ENCODE measurements around the gene HOXA9. TPM values are rescaled to one million over a fixed set of nuclear protein-coding genes. Genes with fewer than 3 reads are reported as not detected.

The HOXA9 gene
- total and polyA plus RNA-seq, 3 donors from 2014 or later, result 0.25 to 1.0 (median 0.39) TPM

DNA sequence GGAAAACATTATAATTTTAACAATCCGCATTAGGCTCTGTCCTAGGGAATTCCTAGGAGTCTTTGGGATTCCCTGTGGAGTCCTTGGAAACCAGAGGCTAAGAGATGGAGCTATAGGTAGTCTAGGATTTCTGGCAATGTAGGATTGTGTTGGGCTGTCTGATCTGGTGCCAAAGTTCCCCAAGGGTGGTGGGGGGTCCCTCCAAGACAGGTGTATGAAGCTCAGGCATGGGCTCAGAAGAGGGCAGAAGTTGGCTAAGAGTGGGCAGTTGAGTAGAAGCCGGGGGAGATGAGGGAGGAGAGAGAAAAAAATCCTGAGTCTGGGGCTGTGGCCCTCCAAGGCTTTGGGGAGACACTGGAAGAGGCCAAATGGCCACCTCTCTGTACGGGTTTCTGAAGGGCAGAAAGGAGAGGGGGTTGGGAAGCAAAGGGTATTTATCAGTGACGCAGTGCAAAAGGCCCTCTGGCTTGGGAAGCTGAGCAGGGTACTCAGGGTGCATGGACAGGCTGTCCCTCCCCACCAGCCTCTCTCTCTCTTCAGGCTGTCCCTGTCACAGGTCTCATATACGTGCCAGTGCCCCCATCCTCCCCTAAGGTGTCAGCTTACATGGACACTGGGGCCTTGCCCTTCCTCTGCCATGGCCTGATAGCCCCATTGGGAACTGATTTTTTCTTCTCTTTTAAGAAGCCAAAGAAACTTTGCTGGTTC is 18.7 kb downstream of the HOXA9 start:
- H3K4me3 ChIP-seq, result no peak overlapping the region

GRCh38 chr7:27145914-27146412 is 19.4 kb downstream of the HOXA9 start:
- TF ChIP-seq POLR2A (IDR thresholded peaks at IDR 0.05), result no peak
- TF ChIP-seq, protein P1, sequence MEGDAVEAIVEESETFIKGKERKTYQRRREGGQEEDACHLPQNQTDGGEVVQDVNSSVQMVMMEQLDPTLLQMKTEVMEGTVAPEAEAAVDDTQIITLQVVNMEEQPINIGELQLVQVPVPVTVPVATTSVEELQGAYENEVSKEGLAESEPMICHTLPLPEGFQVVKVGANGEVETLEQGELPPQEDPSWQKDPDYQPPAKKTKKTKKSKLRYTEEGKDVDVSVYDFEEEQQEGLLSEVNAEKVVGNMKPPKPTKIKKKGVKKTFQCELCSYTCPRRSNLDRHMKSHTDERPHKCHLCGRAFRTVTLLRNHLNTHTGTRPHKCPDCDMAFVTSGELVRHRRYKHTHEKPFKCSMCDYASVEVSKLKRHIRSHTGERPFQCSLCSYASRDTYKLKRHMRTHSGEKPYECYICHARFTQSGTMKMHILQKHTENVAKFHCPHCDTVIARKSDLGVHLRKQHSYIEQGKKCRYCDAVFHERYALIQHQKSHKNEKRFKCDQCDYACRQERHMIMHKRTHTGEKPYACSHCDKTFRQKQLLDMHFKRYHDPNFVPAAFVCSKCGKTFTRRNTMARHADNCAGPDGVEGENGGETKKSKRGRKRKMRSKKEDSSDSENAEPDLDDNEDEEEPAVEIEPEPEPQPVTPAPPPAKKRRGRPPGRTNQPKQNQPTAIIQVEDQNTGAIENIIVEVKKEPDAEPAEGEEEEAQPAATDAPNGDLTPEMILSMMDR (IDR thresholded peaks at IDR 0.05), result no peak
- 49 to 66% methylated on average over 11 of the region's 11 CpGs for WGBS, 2 donors
- Histone ChIP-seq H3K4me1 (peaks cover 4% of the 10 kb centered on the region), H3K4me3 (no peak overlapping the region), H3K36me3 (ENCODE audit: low read depth, missing control alignments) (no peaks in the 10 kb centered on the region), H3K27me3 (no peaks in the 10 kb centered on the region), H3K27ac (no peak overlapping the region), H3K9me3 (no peaks in the 10 kb centered on the region)
- DNase-seq, result no peak
- intact Hi-C loops (cut with DNase I; ENCODE audit: low total_unique reads), result no loop called here

More for the DNA sequence above, 18.7 kb downstream of the HOXA9 start:
- Histone ChIP-seq H3K9me3 (no peaks in the 10 kb centered on the region), H3K27ac (no peak overlapping the region), H3K27me3 (no peaks in the 10 kb centered on the region), H3K4me1 (peaks cover 4% of the 10 kb centered on the region), H3K36me3 (ENCODE audit: low read depth, missing control alignments) (no peaks in the 10 kb centered on the region)
- WGBS, 2 donors, result 56 to 58% methylated on average over 4 to 5 of the region's 5 CpGs
- intact Hi-C loops (cut with DNase I; ENCODE audit: low total_unique reads), result no loop called here
- DNase-seq, result peak; percentile 8
- TF ChIP-seq POLR2A (IDR thresholded peaks at IDR 0.05), result no peak
- TF ChIP-seq, protein P1 (IDR thresholded peaks at IDR 0.05), result no peak

DNA sequence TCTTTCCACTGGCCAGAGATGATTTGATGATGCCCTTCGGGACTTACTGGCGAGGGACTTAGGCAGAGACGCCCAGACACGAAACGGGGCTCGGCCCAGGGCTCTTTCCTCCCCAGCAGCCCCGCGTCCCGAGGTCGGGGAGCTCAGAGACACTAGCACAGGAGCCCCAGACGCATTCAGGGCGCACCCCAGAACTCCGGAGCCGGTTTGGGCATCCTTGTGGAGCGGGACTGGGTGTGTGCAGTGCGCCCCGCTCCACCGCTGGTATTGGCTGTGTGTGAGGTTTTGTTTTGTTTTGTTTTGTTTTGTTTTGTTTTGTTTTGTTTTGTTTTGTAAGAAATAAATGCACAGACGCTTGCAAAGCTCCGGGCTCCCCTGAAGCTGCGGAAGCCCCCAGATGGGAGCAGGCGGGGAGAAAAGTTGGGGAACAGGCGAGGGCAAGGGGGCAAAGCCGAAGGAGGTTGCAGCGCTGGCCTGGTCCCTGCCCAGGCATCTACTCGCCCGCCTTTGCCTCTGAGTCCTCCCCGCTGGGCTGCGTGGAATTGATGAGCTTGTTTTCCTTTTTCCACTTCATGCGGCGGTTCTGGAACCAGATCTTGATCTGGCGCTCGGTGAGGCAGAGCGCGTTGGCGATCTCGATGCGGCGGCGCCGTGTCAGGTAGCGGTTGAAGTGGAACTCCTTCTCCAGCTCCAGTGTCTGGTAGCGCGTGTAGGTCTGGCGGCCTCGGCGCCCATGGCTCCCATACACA is 20.0 kb downstream of the HOXA9 start:
- intact Hi-C loops (cut with DNase I; ENCODE audit: low total_unique reads), result no loop called here
- no peak for TF ChIP-seq POLR2A (IDR thresholded peaks at IDR 0.05)
- TF ChIP-seq, protein P1 (IDR thresholded peaks at IDR 0.05), result no peak
- H3K27me3 ChIP-seq, result no peaks in the 10 kb centered on the region
- H3K9me3 ChIP-seq, result no peaks in the 10 kb centered on the region
- H3K27ac ChIP-seq, result no peak overlapping the region
- H3K4me1 ChIP-seq, result peaks cover 4% of the 10 kb centered on the region
- 30 to 34% methylated on average over 43 to 47 of the region's 47 CpGs for WGBS, 2 donors
- DNase-seq, result peak; percentile 11
- no peaks in the 10 kb centered on the region for H3K36me3 ChIP-seq (ENCODE audit: low read depth, missing control alignments)
- H3K4me3 ChIP-seq, result peak overlapping the region in 1 of 2 donors; percentile 10

GRCh38 chr7:27144781-27145164 is 20.6 kb downstream of the HOXA9 start:
- DNase-seq, result peak; percentile 12
- intact Hi-C loops (cut with DNase I; ENCODE audit: low total_unique reads), result no loop called here
- H3K4me1 ChIP-seq, result peaks cover 4% of the 10 kb centered on the region
- H3K4me3 ChIP-seq, result peak overlapping the region in 1 of 2 donors; percentile 10
- H3K9me3 ChIP-seq, result no peaks in the 10 kb centered on the region
- TF ChIP-seq POLR2A (IDR thresholded peaks at IDR 0.05), result no peak
- TF ChIP-seq, protein P1 (IDR thresholded peaks at IDR 0.05), result no peak
- H3K27me3 ChIP-seq, result no peaks in the 10 kb centered on the region
- H3K36me3 ChIP-seq (ENCODE audit: low read depth, missing control alignments), result no peaks in the 10 kb centered on the region
- 8 to 20% methylated on average over 5 to 22 of the region's 31 CpGs for WGBS, 2 donors
- no peak overlapping the region for H3K27ac ChIP-seq

Measured in testis (tissue), 3 donors.